T-helper 17 cell (primary cell): ENCODE results near the gene CHMP6. TPM values are rescaled to one million over a fixed set of nuclear protein-coding genes. Genes with fewer than 3 reads are reported as not detected.
"Not testable (repeated sequence)": the region's sequence is repeated elsewhere in the genome, so short reads cannot be mapped to it uniquely, and the experiment has no call there.

ENCODE experiments used
- ATAC-seq: fragments of 150-1000 bp; cut with Tn5 transposase; 2 replicates; pipeline ENCODE4 v1.10.0; 2021; ENCODE audit warnings: mild to moderate bottlenecking, moderate library complexity
- DNase-seq, 3 donors: peaks; one replicate each; pipeline versions ENCODE4 v3.0.0 to v3.0.0-alpha.2; 2020 to 2021
- H3K9me3 ChIP-seq: one replicate; pipeline ENCODE4 v1.7.0; 2013; ENCODE audit warnings: low read length, mild to moderate bottlenecking; ENCODE audit not compliant: control insufficient read depth, poor library complexity, severe bottlenecking
- H3K27ac Mint-ChIP-seq: one replicate; pipeline ENCODE4 v1.8.0; 2022; ENCODE audit warnings: mild to moderate bottlenecking, moderate library complexity, mixed read lengths
- H3K27me3 Mint-ChIP-seq: one replicate; pipeline ENCODE4 v1.8.0; 2022; ENCODE audit warnings: mixed read lengths
- H3K36me3 Mint-ChIP-seq: one replicate; pipeline ENCODE4 v1.8.0; 2022; ENCODE audit warnings: low read depth, mixed read lengths
- H3K4me1 Mint-ChIP-seq: one replicate; pipeline ENCODE4 v1.8.0; 2022; ENCODE audit warnings: mild to moderate bottlenecking, mixed read lengths
- H3K4me3 Mint-ChIP-seq: one replicate; pipeline ENCODE4 v1.8.0; 2022; ENCODE audit warnings: mild to moderate bottlenecking, moderate library complexity, mixed read lengths
- total RNA-seq, 4 donors: library from RNA in 2 of 4; stranded (reverse) in 2 of 4; gene quantifications; one replicate each; pipeline ENCODE4 v1.2.3 and lab custom pipeline; 2022 to 2026

CHMP6 gene
- total RNA-seq, 2 donors from 2014 or later, result 21.0 to 25.6 TPM

- no peaks in the 10 kb centered on the region for H3K9me3 ChIP-seq
- DNase-seq (no peak), ATAC-seq (no peak)
- Mint-ChIP-seq H3K4me1 (no peaks in the 10 kb centered on the region), H3K4me3 (no peak overlapping the region), H3K27ac (no peak overlapping the region), H3K27me3 (no peaks in the 10 kb centered on the region), H3K36me3 (peaks cover 3% of the 10 kb centered on the region)
Measured at GRCh38 chr17:81011951-81012350, 20.3 kb downstream of the CHMP6 start.

GRCh38 chr17:81012574-81013447, 21.2 kb downstream of the CHMP6 start:
- no peaks in the 10 kb centered on the region for H3K9me3 ChIP-seq
- Mint-ChIP-seq H3K27me3 (no peaks in the 10 kb centered on the region), H3K27ac (no peak overlapping the region), H3K4me1 (peaks cover 4% of the 10 kb centered on the region), H3K4me3 (no peak overlapping the region), H3K36me3 (peaks cover 3% of the 10 kb centered on the region)
- no peak for DNase-seq
- no peak for ATAC-seq

- ATAC-seq (no peak), DNase-seq (no peak)
- H3K4me3 Mint-ChIP-seq, result no peak overlapping the region
- no peaks in the 10 kb centered on the region for H3K27me3 Mint-ChIP-seq
- no peaks in the 10 kb centered on the region for H3K9me3 ChIP-seq
- H3K4me1 Mint-ChIP-seq, result peaks cover 11% of the 10 kb centered on the region
- H3K27ac Mint-ChIP-seq, result no peak overlapping the region
- H3K36me3 Mint-ChIP-seq, result peaks cover 3% of the 10 kb centered on the region
Measured at GRCh38 chr17:81013642-81014041, 22.0 kb downstream of the CHMP6 start.

- ATAC-seq (no peak), DNase-seq (no peak)
- H3K4me3 Mint-ChIP-seq, result no peak overlapping the region
- H3K4me1 Mint-ChIP-seq, result peaks cover 18% of the 10 kb centered on the region
- peaks cover 3% of the 10 kb centered on the region for H3K36me3 Mint-ChIP-seq
- no peaks in the 10 kb centered on the region for H3K27me3 Mint-ChIP-seq
- no peak overlapping the region for H3K27ac Mint-ChIP-seq
- no peaks in the 10 kb centered on the region for H3K9me3 ChIP-seq
Measured at GRCh38 chr17:81015136-81015535, 23.5 kb downstream of the CHMP6 start.

- no peaks in the 10 kb centered on the region for H3K9me3 ChIP-seq
- no peak for ATAC-seq
- no peak for DNase-seq
- Mint-ChIP-seq H3K36me3 (no peaks in the 10 kb centered on the region), H3K4me1 (peaks cover 18% of the 10 kb centered on the region), H3K4me3 (no peak overlapping the region), H3K27ac (peak overlapping the region; percentile 95), H3K27me3 (no peaks in the 10 kb centered on the region)
Measured at GRCh38 chr17:81016575-81016974, 24.9 kb downstream of the CHMP6 start.

GRCh38 chr17:81017330-81017729, 25.7 kb downstream of the CHMP6 start:
- peak overlapping the region; percentile 95 for H3K27ac Mint-ChIP-seq
- H3K4me3 Mint-ChIP-seq, result not testable (repeated sequence)

GRCh38 chr17:81018044-81018802, 26.6 kb downstream of the CHMP6 start:
- Mint-ChIP-seq H3K4me1 (peaks cover 18% of the 10 kb centered on the region), H3K27ac (peak overlapping the region; percentile 95), H3K27me3 (no peaks in the 10 kb centered on the region), H3K36me3 (no peaks in the 10 kb centered on the region), H3K4me3 (peak overlapping the region; percentile 87)
- H3K9me3 ChIP-seq, result no peaks in the 10 kb centered on the region
- peak; percentile 87 for ATAC-seq
- DNase-seq, result no peak

More at GRCh38 chr17:81017330-81017729, 25.7 kb downstream of the CHMP6 start:
- ATAC-seq, H3K9me3 ChIP-seq, H3K36me3 Mint-ChIP-seq, DNase-seq, H3K27me3 Mint-ChIP-seq: not testable (repeated sequence)
- H3K4me1 Mint-ChIP-seq, result peaks cover 18% of the 10 kb centered on the region

- DNase-seq (no peak), ATAC-seq (no peak)
- H3K9me3 ChIP-seq, result no peaks in the 10 kb centered on the region
- no peaks in the 10 kb centered on the region for H3K27me3 Mint-ChIP-seq
- H3K4me1 Mint-ChIP-seq, result peaks cover 24% of the 10 kb centered on the region
- peak overlapping the region; percentile 95 for H3K27ac Mint-ChIP-seq
- peak overlapping the region; percentile 50 for H3K4me3 Mint-ChIP-seq
- no peaks in the 10 kb centered on the region for H3K36me3 Mint-ChIP-seq
Measured at GRCh38 chr17:81019563-81020442, 28.2 kb downstream of the CHMP6 start.

GRCh38 chr17:81020443-81020766, 28.8 kb downstream of the CHMP6 start:
- H3K4me1 Mint-ChIP-seq, result peaks cover 24% of the 10 kb centered on the region
- no peak overlapping the region for H3K4me3 Mint-ChIP-seq
- H3K9me3 ChIP-seq, result no peaks in the 10 kb centered on the region
- peaks cover 5% of the 10 kb centered on the region for H3K27me3 Mint-ChIP-seq
- ATAC-seq (no peak), DNase-seq (no peak)
- H3K27ac Mint-ChIP-seq, result no peak overlapping the region
- H3K36me3 Mint-ChIP-seq, result no peaks in the 10 kb centered on the region

- no peak for ATAC-seq
- Mint-ChIP-seq H3K4me3 (no peak overlapping the region), H3K27ac (no peak overlapping the region), H3K27me3 (peaks cover 5% of the 10 kb centered on the region), H3K4me1 (peaks cover 24% of the 10 kb centered on the region), H3K36me3 (no peaks in the 10 kb centered on the region)
- no peaks in the 10 kb centered on the region for H3K9me3 ChIP-seq
- DNase-seq, result no peak
Measured at GRCh38 chr17:81020767-81021497, 29.3 kb downstream of the CHMP6 start.

GRCh38 chr17:81021531-81022343, 30.1 kb downstream of the CHMP6 start:
- Mint-ChIP-seq H3K4me3 (no peak overlapping the region), H3K36me3 (no peaks in the 10 kb centered on the region), H3K4me1 (peaks cover 24% of the 10 kb centered on the region), H3K27ac (no peak overlapping the region), H3K27me3 (peaks cover 12% of the 10 kb centered on the region)
- ATAC-seq, result no peak
- no peak for DNase-seq
- H3K9me3 ChIP-seq, result no peaks in the 10 kb centered on the region

- Mint-ChIP-seq H3K27me3 (peaks cover 18% of the 10 kb centered on the region), H3K27ac (no peak overlapping the region), H3K36me3 (no peaks in the 10 kb centered on the region), H3K4me3 (peak overlapping the region; percentile 25), H3K4me1 (peaks cover 22% of the 10 kb centered on the region)
- no peaks in the 10 kb centered on the region for H3K9me3 ChIP-seq
- DNase-seq, result no peak
- ATAC-seq, result no peak
Measured at GRCh38 chr17:81022344-81022676, 30.7 kb downstream of the CHMP6 start.
